ENCODE results near the gene ITIH3. TPM values are rescaled to one million over a fixed set of nuclear protein-coding genes. Genes with fewer than 3 reads are reported as not detected.

The ITIH3 gene
- total RNA-seq, 1 experiment from 2014 or later, result 0.67 TPM

- DNase-seq (ENCODE audit: low read depth, low spot score) (no peak), ATAC-seq (no peak)
- H3K4me1 ChIP-seq (ENCODE audit: control insufficient read depth, insufficient read depth, low read length), result peaks cover 12% of the 10 kb centered on the region
- H3K36me3 ChIP-seq (ENCODE audit: control insufficient read depth, insufficient read depth, low read length), result no peaks in the 10 kb centered on the region
- CTCF ChIA-PET, result no interaction called here
- peak overlapping the region in 1 of 2 experiments; percentile 84; a peak in 2 of 4 replicates for H3K4me3 ChIP-seq (ENCODE audit: low read depth in 2 of 2, low read length in 2 of 2)
- intact Hi-C loops (cut with micrococcal nuclease; ENCODE audit: unreplicated experiment), result no loop called here
- peak overlapping the region; percentile 94 for H3K27ac ChIP-seq (ENCODE audit: low read length)
- H3K9me3 ChIP-seq (ENCODE audit: control insufficient read depth, insufficient read depth, low read depth, low read length), result no peaks in the 10 kb centered on the region
- no peak for TF ChIP-seq POLR2AphosphoS5 (IDR thresholded peaks at IDR 0.05; ENCODE audit: low read depth, low read length)
- no peak for TF ChIP-seq SIN3A (IDR thresholded peaks at IDR 0.05; ENCODE audit: borderline replicate concordance, insufficient read depth, low read depth, low read length)
- no peak for TF ChIP-seq CTCF (IDR thresholded peaks at IDR 0.05)
- TF ChIP-seq TCF7L2 (IDR thresholded peaks at IDR 0.05; ENCODE audit: low read depth, low read length), result no peak
- TF ChIP-seq REST (IDR thresholded peaks at IDR 0.05; ENCODE audit: insufficient read depth in 1 of 2, low read depth in 2 of 2, low read length in 1 of 2), result no peak
- in situ Hi-C loops (cut with HindIII; ENCODE audit: low pct_unique_long_range_greater_than_20kb, low sequenced_read_pairs), result no loop called here
- BruUV-seq (replicated peaks), result no TSS peak
- no peaks in the 10 kb centered on the region for H3K27me3 ChIP-seq (ENCODE audit: control insufficient read depth, insufficient read depth, low read length)
- POLR2A ChIA-PET, result interaction anchor here (0.7 kb wide), 1 partner anchor 66 kb away, joined by 9 read pairs; the partner anchor contains the start of gene SPCS1
These were observed 22.9 kb upstream of the ITIH3 start for GRCh38 chr3:52771702-52772101.

- Histone ChIP-seq H3K27me3 (ENCODE audit: control insufficient read depth, insufficient read depth, low read length) (no peaks in the 10 kb centered on the region), H3K4me3 (ENCODE audit: low read depth in 2 of 2, low read length in 2 of 2) (no peak overlapping the region), H3K9me3 (ENCODE audit: control insufficient read depth, insufficient read depth, low read depth, low read length) (no peaks in the 10 kb centered on the region), H3K4me1 (ENCODE audit: control insufficient read depth, insufficient read depth, low read length) (peaks cover 12% of the 10 kb centered on the region), H3K36me3 (ENCODE audit: control insufficient read depth, insufficient read depth, low read length) (no peaks in the 10 kb centered on the region), H3K27ac (ENCODE audit: low read length) (no peak overlapping the region)
- no peak for DNase-seq (ENCODE audit: low read depth, low spot score)
- intact Hi-C loops (cut with micrococcal nuclease; ENCODE audit: unreplicated experiment), result no loop called here
- ATAC-seq, result no peak
- BruUV-seq (replicated peaks), result no TSS peak
- POLR2A ChIA-PET, result interaction anchor here (0.7 kb wide), 1 partner anchor 14 kb away, joined by 14 read pairs; no protein-coding TSS in a partner anchor
- no peak for TF ChIP-seq POLR2AphosphoS5 (IDR thresholded peaks at IDR 0.05; ENCODE audit: low read depth, low read length)
- no peak for TF ChIP-seq SIN3A (IDR thresholded peaks at IDR 0.05; ENCODE audit: borderline replicate concordance, insufficient read depth, low read depth, low read length)
- in situ Hi-C loops (cut with HindIII; ENCODE audit: low pct_unique_long_range_greater_than_20kb, low sequenced_read_pairs), result no loop called here
- CTCF ChIA-PET, result no interaction called here
These were observed 21.1 kb upstream of the ITIH3 start for GRCh38 chr3:52773361-52774065.
